GM12878 (cell line): ENCODE results near the gene FOXP1. TPM values are rescaled to one million over a fixed set of nuclear protein-coding genes. Genes with fewer than 3 reads are reported as not detected.
A peak's percentile ranks its signal among the peaks of the same experiment; 100 is the strongest.

Experiments
- DPF2 ChIP-seq: fragments of 450-650 bp; IDR thresholded peaks from 2 replicates; pipeline ENCODE4 v1.6.1; 2017; ENCODE audit warnings: mild to moderate bottlenecking
- HDGF ChIP-seq: fragments of 450-650 bp; IDR thresholded peaks from 2 replicates; pipeline ENCODE4 v1.6.1; 2016; ENCODE audit warnings: antibody characterized with exemption
- KLF5 ChIP-seq: fragments of 450-650 bp; IDR thresholded peaks from 2 replicates; pipeline ENCODE4 v1.6.1; 2014; ENCODE audit warnings: mild to moderate bottlenecking; ENCODE audit not compliant: partially characterized antibody
- NR2F1 ChIP-seq: fragments of 450-650 bp; conservative IDR thresholded peaks from 2 replicates; pipeline ENCODE4 v1.6.1; 2017; ENCODE audit warnings: mild to moderate bottlenecking
- PML ChIP-seq: IDR thresholded peaks from 2 replicates; pipeline ENCODE4 v1.6.1; 2012; ENCODE audit warnings: low read length, inconsistent platforms
- POLR2AphosphoS5 ChIP-seq: IDR thresholded peaks from 2 replicates; pipeline ENCODE4 v1.6.1; 2011; ENCODE audit warnings: mild to moderate bottlenecking, low read length, inconsistent platforms
- WRNIP1 ChIP-seq: IDR thresholded peaks from 2 replicates; pipeline ENCODE4 v1.6.1; 2011; ENCODE audit warnings: low read depth, low read length, improper control_type of control experiment, borderline replicate concordance
- polyA plus RNA-seq, 11 experiments: library from polyadenylated mRNA; depleted of rRNA in 4 of 11; unstranded in 6 of 11; stranded (reverse) in 5 of 11; fragments of >200 nt; fragmentation: Nextera tagmentation in 4 of 11; fragmentation: Illumina TruSeq in 1 of 11; extraction: Ambion mirVana in 4 of 11; extraction: Trizol in 1 of 11; gene quantifications; 1 replicate in 1 of 11; 2 replicates in 10 of 11; pipeline versions ENCODE4 v1.2.1 to v1.2.3, GENCODE V29; 2011 to 2016; ENCODE audit warnings: inconsistent platforms in 2 of 11, missing spikeins in 2 of 11, low read depth in 1 of 11
- total RNA-seq, 4 experiments: library from RNA; depleted of rRNA in 3 of 4; stranded (reverse); fragments of >200 nt in 3 of 4; fragmentation: Illumina TruSeq in 1 of 4; extraction: Trizol in 1 of 4; gene quantifications; 2 replicates each; pipeline versions ENCODE4 v1.2.1 to v1.2.3, GENCODE V29; 2013 to 2021
- TF ChIP-seq, protein P1 (sequence below): IDR thresholded peaks from 2 replicates; pipeline ENCODE4 v1.6.1; 2012; ENCODE audit warnings: improper control_type of control experiment, low read depth, low read length; ENCODE audit not compliant: insufficient replicate concordance
- TF ChIP-seq, protein P2 (sequence below): fragments of 150-350 bp; IDR thresholded peaks from 2 replicates; pipeline ENCODE4 v1.6.1; 2014; ENCODE audit warnings: mild to moderate bottlenecking, low read depth, low read length
- TF ChIP-seq, protein P3 (sequence below): IDR thresholded peaks from 2 replicates; pipeline ENCODE4 v1.6.1; 2012; ENCODE audit warnings: low read depth, low read length, improper control_type of control experiment
- TF ChIP-seq, protein P4 (sequence below): fragments of 450-650 bp; IDR thresholded peaks from 2 replicates; pipeline ENCODE4 v1.6.1; 2017; ENCODE audit warnings: mild to moderate bottlenecking, moderate library complexity
- TF ChIP-seq, protein P5 (sequence below): fragments of 450-650 bp; IDR thresholded peaks from 2 replicates; pipeline ENCODE4 v1.6.1; 2016; ENCODE audit warnings: mild to moderate bottlenecking
- TF ChIP-seq, protein P6 (sequence below): fragments of 450-650 bp; IDR thresholded peaks from 2 replicates; pipeline ENCODE4 v1.6.1; 2017; ENCODE audit warnings: low read depth, mild to moderate bottlenecking, moderate library complexity

The FOXP1 gene
- total and polyA plus RNA-seq, 10 of the 15 experiments (the other 5 are each of a cell fraction or from before 2014, with no cell fraction given), result 0.05 to 1.6 (median 0.20) TPM; not detected in 1

DNA sequence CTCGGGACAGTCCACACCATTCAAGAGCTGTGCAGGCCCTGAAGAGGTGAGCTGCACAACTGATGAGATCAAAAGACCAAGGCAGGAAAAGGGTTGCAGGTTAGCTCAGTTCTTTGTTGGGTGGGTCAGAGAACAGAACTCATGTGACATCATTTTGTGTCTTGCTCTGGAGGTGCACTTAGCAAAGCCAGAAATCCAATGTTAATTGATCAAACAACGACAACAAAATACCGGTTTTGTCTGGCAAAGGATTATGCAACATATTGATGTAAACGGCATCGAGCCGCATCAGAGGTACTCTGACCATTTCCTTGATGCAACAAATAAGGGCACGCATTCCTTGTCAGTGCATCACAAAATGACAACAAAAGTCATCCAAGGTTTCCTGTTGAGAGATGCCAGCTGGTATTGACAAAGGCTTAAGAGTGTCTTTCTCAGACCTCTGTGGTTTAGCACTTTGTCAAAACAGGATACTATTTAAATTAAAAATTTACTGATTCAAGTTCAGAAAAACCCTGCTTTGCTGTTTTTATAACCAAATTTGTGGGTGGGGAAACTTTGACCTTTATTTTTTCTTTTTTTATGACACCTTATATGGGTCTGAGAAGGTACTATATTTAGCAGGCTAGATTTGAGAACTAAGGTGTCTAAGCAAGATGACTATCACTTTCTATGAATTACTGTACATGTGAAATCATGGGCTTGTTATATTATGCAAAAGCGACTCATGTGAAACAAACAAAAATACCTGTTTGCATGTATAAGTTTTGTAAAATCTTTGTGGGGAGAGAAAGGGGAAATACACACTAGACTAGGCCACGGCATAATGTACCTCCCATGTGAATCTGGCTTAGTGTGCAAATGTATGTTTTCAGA is 496.1 kb downstream of the FOXP1 start (continued):
- TF ChIP-seq, protein P1, sequence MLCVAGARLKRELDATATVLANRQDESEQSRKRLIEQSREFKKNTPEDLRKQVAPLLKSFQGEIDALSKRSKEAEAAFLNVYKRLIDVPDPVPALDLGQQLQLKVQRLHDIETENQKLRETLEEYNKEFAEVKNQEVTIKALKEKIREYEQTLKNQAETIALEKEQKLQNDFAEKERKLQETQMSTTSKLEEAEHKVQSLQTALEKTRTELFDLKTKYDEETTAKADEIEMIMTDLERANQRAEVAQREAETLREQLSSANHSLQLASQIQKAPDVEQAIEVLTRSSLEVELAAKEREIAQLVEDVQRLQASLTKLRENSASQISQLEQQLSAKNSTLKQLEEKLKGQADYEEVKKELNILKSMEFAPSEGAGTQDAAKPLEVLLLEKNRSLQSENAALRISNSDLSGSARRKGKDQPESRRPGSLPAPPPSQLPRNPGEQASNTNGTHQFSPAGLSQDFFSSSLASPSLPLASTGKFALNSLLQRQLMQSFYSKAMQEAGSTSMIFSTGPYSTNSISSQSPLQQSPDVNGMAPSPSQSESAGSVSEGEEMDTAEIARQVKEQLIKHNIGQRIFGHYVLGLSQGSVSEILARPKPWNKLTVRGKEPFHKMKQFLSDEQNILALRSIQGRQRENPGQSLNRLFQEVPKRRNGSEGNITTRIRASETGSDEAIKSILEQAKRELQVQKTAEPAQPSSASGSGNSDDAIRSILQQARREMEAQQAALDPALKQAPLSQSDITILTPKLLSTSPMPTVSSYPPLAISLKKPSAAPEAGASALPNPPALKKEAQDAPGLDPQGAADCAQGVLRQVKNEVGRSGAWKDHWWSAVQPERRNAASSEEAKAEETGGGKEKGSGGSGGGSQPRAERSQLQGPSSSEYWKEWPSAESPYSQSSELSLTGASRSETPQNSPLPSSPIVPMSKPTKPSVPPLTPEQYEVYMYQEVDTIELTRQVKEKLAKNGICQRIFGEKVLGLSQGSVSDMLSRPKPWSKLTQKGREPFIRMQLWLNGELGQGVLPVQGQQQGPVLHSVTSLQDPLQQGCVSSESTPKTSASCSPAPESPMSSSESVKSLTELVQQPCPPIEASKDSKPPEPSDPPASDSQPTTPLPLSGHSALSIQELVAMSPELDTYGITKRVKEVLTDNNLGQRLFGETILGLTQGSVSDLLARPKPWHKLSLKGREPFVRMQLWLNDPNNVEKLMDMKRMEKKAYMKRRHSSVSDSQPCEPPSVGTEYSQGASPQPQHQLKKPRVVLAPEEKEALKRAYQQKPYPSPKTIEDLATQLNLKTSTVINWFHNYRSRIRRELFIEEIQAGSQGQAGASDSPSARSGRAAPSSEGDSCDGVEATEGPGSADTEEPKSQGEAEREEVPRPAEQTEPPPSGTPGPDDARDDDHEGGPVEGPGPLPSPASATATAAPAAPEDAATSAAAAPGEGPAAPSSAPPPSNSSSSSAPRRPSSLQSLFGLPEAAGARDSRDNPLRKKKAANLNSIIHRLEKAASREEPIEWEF, result peak; percentile 66
- TF ChIP-seq, protein P2, sequence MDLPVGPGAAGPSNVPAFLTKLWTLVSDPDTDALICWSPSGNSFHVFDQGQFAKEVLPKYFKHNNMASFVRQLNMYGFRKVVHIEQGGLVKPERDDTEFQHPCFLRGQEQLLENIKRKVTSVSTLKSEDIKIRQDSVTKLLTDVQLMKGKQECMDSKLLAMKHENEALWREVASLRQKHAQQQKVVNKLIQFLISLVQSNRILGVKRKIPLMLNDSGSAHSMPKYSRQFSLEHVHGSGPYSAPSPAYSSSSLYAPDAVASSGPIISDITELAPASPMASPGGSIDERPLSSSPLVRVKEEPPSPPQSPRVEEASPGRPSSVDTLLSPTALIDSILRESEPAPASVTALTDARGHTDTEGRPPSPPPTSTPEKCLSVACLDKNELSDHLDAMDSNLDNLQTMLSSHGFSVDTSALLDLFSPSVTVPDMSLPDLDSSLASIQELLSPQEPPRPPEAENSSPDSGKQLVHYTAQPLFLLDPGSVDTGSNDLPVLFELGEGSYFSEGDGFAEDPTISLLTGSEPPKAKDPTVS, result 0 out of 2 replicates have a peak, but pooled peaks have one; percentile 13
- no peak for TF ChIP-seq POLR2AphosphoS5
- no peak for TF ChIP-seq WRNIP1
- TF ChIP-seq, protein P3, sequence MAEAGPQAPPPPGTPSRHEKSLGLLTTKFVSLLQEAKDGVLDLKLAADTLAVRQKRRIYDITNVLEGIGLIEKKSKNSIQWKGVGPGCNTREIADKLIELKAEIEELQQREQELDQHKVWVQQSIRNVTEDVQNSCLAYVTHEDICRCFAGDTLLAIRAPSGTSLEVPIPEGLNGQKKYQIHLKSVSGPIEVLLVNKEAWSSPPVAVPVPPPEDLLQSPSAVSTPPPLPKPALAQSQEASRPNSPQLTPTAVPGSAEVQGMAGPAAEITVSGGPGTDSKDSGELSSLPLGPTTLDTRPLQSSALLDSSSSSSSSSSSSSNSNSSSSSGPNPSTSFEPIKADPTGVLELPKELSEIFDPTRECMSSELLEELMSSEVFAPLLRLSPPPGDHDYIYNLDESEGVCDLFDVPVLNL, result no peak
- peak; percentile 73 for TF ChIP-seq KLF5
- TF ChIP-seq NR2F1, result peak; percentile 88
- peak; percentile 82 for TF ChIP-seq PML
- TF ChIP-seq, protein P4, sequence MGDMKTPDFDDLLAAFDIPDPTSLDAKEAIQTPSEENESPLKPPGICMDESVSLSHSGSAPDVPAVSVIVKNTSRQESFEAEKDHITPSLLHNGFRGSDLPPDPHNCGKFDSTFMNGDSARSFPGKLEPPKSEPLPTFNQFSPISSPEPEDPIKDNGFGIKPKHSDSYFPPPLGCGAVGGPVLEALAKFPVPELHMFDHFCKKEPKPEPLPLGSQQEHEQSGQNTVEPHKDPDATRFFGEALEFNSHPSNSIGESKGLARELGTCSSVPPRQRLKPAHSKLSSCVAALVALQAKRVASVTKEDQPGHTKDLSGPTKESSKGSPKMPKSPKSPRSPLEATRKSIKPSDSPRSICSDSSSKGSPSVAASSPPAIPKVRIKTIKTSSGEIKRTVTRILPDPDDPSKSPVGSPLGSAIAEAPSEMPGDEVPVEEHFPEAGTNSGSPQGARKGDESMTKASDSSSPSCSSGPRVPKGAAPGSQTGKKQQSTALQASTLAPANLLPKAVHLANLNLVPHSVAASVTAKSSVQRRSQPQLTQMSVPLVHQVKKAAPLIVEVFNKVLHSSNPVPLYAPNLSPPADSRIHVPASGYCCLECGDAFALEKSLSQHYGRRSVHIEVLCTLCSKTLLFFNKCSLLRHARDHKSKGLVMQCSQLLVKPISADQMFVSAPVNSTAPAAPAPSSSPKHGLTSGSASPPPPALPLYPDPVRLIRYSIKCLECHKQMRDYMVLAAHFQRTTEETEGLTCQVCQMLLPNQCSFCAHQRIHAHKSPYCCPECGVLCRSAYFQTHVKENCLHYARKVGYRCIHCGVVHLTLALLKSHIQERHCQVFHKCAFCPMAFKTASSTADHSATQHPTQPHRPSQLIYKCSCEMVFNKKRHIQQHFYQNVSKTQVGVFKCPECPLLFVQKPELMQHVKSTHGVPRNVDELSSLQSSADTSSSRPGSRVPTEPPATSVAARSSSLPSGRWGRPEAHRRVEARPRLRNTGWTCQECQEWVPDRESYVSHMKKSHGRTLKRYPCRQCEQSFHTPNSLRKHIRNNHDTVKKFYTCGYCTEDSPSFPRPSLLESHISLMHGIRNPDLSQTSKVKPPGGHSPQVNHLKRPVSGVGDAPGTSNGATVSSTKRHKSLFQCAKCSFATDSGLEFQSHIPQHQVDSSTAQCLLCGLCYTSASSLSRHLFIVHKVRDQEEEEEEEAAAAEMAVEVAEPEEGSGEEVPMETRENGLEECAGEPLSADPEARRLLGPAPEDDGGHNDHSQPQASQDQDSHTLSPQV, result no peak
- no peak for TF ChIP-seq DPF2
- TF ChIP-seq, protein P5, sequence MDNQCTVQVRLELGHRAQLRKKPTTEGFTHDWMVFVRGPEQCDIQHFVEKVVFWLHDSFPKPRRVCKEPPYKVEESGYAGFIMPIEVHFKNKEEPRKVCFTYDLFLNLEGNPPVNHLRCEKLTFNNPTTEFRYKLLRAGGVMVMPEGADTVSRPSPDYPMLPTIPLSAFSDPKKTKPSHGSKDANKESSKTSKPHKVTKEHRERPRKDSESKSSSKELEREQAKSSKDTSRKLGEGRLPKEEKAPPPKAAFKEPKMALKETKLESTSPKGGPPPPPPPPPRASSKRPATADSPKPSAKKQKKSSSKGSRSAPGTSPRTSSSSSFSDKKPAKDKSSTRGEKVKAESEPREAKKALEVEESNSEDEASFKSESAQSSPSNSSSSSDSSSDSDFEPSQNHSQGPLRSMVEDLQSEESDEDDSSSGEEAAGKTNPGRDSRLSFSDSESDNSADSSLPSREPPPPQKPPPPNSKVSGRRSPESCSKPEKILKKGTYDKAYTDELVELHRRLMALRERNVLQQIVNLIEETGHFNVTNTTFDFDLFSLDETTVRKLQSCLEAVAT, result no peak
- TF ChIP-seq, protein P6, sequence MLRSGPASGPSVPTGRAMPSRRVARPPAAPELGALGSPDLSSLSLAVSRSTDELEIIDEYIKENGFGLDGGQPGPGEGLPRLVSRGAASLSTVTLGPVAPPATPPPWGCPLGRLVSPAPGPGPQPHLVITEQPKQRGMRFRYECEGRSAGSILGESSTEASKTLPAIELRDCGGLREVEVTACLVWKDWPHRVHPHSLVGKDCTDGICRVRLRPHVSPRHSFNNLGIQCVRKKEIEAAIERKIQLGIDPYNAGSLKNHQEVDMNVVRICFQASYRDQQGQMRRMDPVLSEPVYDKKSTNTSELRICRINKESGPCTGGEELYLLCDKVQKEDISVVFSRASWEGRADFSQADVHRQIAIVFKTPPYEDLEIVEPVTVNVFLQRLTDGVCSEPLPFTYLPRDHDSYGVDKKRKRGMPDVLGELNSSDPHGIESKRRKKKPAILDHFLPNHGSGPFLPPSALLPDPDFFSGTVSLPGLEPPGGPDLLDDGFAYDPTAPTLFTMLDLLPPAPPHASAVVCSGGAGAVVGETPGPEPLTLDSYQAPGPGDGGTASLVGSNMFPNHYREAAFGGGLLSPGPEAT, result no peak; the same call in 1 of the 2 replicates
- no peak for TF ChIP-seq HDGF
